Neural progenitor cell (in vitro differentiated cells): ENCODE results near the gene ZFAND3. TPM values are rescaled to one million over a fixed set of nuclear protein-coding genes. Genes with fewer than 3 reads are reported as not detected.

Source experiments
- DNase-seq: peaks from one replicate; pipeline ENCODE4 v3.0.0-alpha.2; 2016; ENCODE audit warnings: low spot score
- H2AFZ ChIP-seq: fragments of 200-600 bp; sonication (generic); replicated peaks from 2 replicates; pipeline ENCODE4 v1.6.1; 2016; ENCODE audit warnings: antibody characterized with exemption
- H3F3A ChIP-seq: fragments of 200-600 bp; sonication (generic); 2 replicates; pipeline ENCODE4 v1.6.1; 2016; ENCODE audit warnings: antibody characterized with exemption, low read depth
- H3K27ac ChIP-seq: fragments of 200-600 bp; sonication (generic); 2 replicates; pipeline ENCODE4 v1.5.1; 2016; ENCODE audit warnings: mild to moderate bottlenecking
- H3K27me3 ChIP-seq: fragments of 200-600 bp; sonication (generic); 2 replicates; pipeline ENCODE4 v1.6.1; 2016; ENCODE audit warnings: mild to moderate bottlenecking, moderate library complexity
- H3K36me3 ChIP-seq: fragments of 200-600 bp; sonication (generic); 2 replicates; pipeline ENCODE4 v1.5.1; 2016
- H3K4me1 ChIP-seq: fragments of 200-600 bp; sonication (generic); 2 replicates; pipeline ENCODE4 v1.6.1; 2016; ENCODE audit warnings: mixed run types
- H3K4me2 ChIP-seq: fragments of 200-600 bp; sonication (generic); 2 replicates; pipeline ENCODE4 v1.6.1; 2016
- H3K4me3 ChIP-seq: fragments of 200-600 bp; sonication (generic); 2 replicates; pipeline ENCODE4 v1.5.1; 2016
- H3K79me2 ChIP-seq: fragments of 200-600 bp; sonication (generic); 2 replicates; pipeline ENCODE4 v1.6.1; 2016; ENCODE audit warnings: low read depth
- H3K9ac ChIP-seq: fragments of 200-600 bp; sonication (generic); 2 replicates; pipeline ENCODE4 v1.6.1; 2016
- H3K9me3 ChIP-seq: fragments of 200-600 bp; sonication (generic); 2 replicates; pipeline ENCODE4 v1.5.1; 2016; ENCODE audit warnings: low read depth
- H4K20me1 ChIP-seq: fragments of 200-600 bp; sonication (generic); 2 replicates; pipeline ENCODE4 v1.6.1; 2016; ENCODE audit warnings: low read depth
- H3K27ac Mint-ChIP-seq: 3 replicates; pipeline ENCODE4 v1.8.0; 2021; ENCODE audit warnings: mixed read lengths
- H3K27me3 Mint-ChIP-seq: 2 replicates; pipeline ENCODE4 v1.8.0; 2022; ENCODE audit warnings: low read depth, mild to moderate bottlenecking, inconsistent platforms, moderate library complexity, mixed read lengths; ENCODE audit not compliant: insufficient read depth
- H3K36me3 Mint-ChIP-seq: 3 replicates; pipeline ENCODE4 v1.8.0; 2021; ENCODE audit warnings: mixed read lengths
- H3K4me1 Mint-ChIP-seq: 3 replicates; pipeline ENCODE4 v1.8.0; 2021; ENCODE audit warnings: mixed read lengths
- H3K4me3 Mint-ChIP-seq: 3 replicates; pipeline ENCODE4 v1.8.0; 2021; ENCODE audit warnings: mild to moderate bottlenecking, moderate library complexity, mixed read lengths
- H3K9me3 Mint-ChIP-seq: 3 replicates; pipeline ENCODE4 v1.8.0; 2020; ENCODE audit warnings: mixed read lengths
- EZH2 ChIP-seq: fragments of 200-600 bp; sonication (generic); IDR thresholded peaks from 2 replicates; pipeline ENCODE4 v1.6.1; 2017; ENCODE audit warnings: antibody characterized with exemption, mild to moderate bottlenecking, moderate library complexity
- EZH2phosphoT487 ChIP-seq: fragments of 200-600 bp; sonication (generic); IDR thresholded peaks from 2 replicates; pipeline ENCODE4 v1.6.1; 2017; ENCODE audit warnings: antibody characterized with exemption
- total RNA-seq: library from RNA; depleted of rRNA; stranded (reverse); fragments of >200 nt; gene quantifications from 2 replicates; pipeline ENCODE4 v1.2.3, GENCODE V29; 2015; ENCODE audit warnings: low replicate concordance
- TF ChIP-seq, protein P1 (sequence below): fragments of 200-600 bp; sonication (generic); IDR thresholded peaks from 2 replicates; pipeline ENCODE4 v1.5.1; 2017; ENCODE audit warnings: antibody characterized with exemption, mild to moderate bottlenecking

The ZFAND3 gene
- total RNA-seq, 1 donor from 2014 or later: 24.3 TPM

DNA sequence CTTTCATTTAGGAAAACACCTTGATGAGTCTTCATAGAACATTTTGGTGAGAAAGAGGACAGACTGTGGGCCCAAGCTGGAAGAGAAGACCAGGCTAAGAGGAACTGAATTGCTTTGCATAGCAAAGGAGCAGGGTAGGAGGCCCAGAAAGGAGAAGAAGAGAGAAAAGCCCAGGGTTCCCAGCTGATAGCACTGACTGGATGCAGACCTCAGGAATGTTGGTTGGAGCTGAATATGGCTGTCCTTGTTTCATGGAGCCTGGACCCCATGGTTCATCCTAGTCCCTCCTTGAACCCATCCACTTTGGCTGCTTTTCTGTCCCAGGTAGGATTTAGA lies 18.0 kb upstream of the ZFAND3 start:
- Mint-ChIP-seq H3K27me3 (peaks cover 3% of the 10 kb centered on the region), H3K27ac (no peak overlapping the region), H3K36me3 (no peaks in the 10 kb centered on the region), H3K9me3 (no peaks in the 10 kb centered on the region), H3K4me3 (no peak overlapping the region), H3K4me1 (peaks cover 5% of the 10 kb centered on the region)
- Histone ChIP-seq H3K4me1 (peaks cover 6% of the 10 kb centered on the region), H3F3A (no peaks in the 10 kb centered on the region), H3K27me3 (no peaks in the 10 kb centered on the region), H3K79me2 (no peaks in the 10 kb centered on the region), H3K4me2 (no peak overlapping the region), H3K36me3 (no peaks in the 10 kb centered on the region), H3K4me3 (no peak overlapping the region), H3K9ac (no peak overlapping the region), H4K20me1 (no peaks in the 10 kb centered on the region), H3K9me3 (no peaks in the 10 kb centered on the region), H2AFZ (no peak overlapping the region), H3K27ac (no peak overlapping the region)
- no peak for DNase-seq
- TF ChIP-seq EZH2phosphoT487: no peak
- TF ChIP-seq EZH2: no peak
- TF ChIP-seq, protein P1, sequence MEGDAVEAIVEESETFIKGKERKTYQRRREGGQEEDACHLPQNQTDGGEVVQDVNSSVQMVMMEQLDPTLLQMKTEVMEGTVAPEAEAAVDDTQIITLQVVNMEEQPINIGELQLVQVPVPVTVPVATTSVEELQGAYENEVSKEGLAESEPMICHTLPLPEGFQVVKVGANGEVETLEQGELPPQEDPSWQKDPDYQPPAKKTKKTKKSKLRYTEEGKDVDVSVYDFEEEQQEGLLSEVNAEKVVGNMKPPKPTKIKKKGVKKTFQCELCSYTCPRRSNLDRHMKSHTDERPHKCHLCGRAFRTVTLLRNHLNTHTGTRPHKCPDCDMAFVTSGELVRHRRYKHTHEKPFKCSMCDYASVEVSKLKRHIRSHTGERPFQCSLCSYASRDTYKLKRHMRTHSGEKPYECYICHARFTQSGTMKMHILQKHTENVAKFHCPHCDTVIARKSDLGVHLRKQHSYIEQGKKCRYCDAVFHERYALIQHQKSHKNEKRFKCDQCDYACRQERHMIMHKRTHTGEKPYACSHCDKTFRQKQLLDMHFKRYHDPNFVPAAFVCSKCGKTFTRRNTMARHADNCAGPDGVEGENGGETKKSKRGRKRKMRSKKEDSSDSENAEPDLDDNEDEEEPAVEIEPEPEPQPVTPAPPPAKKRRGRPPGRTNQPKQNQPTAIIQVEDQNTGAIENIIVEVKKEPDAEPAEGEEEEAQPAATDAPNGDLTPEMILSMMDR: no peak

- no peaks in the 10 kb centered on the region for H4K20me1 ChIP-seq
- TF ChIP-seq EZH2 (no peak), EZH2phosphoT487 (no peak)
- TF ChIP-seq, protein P1: no peak
- no peak overlapping the region for H3K4me3 Mint-ChIP-seq
- no peaks in the 10 kb centered on the region for H3K27me3 ChIP-seq
- no peak overlapping the region for H3K4me2 ChIP-seq
- no peaks in the 10 kb centered on the region for H3F3A ChIP-seq
- H3K36me3 Mint-ChIP-seq: no peaks in the 10 kb centered on the region
- H3K27me3 Mint-ChIP-seq: peaks cover 5% of the 10 kb centered on the region
- no peak overlapping the region for H3K9ac ChIP-seq
- H2AFZ ChIP-seq: no peak overlapping the region
- no peak overlapping the region for H3K4me3 ChIP-seq
- H3K4me1 Mint-ChIP-seq: peaks cover 5% of the 10 kb centered on the region
- no peak for DNase-seq
- no peak overlapping the region for H3K27ac Mint-ChIP-seq
- no peaks in the 10 kb centered on the region for H3K36me3 ChIP-seq
- H3K27ac ChIP-seq: no peak overlapping the region
- no peaks in the 10 kb centered on the region for H3K9me3 ChIP-seq
- no peaks in the 10 kb centered on the region for H3K9me3 Mint-ChIP-seq
- no peaks in the 10 kb centered on the region for H3K79me2 ChIP-seq
- H3K4me1 ChIP-seq: peaks cover 6% of the 10 kb centered on the region
Measured at GRCh38 chr6:37802810-37803209, 16.7 kb upstream of the ZFAND3 start.

DNA sequence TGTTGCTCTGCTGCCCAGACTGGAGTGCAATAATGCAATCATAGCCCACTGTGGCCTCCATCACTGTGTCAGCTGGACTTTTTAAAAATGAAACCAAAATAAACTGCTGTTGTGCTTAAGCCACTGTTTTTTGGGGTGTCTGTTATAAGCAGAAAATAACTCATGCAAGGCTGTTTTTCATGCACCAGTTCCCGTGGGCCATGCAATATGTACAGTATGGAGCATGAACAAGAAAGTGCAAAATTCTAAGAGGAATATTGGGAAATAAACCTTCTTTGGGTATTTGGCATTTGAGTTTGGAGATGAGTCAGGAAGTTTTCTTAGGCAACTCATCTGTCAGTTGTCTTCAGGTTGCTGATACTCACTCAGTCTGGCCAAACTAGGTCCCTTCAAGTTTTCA lies 14.9 kb upstream of the ZFAND3 start:
- Histone ChIP-seq H3K4me2 (no peak overlapping the region), H3K4me1 (peaks cover 6% of the 10 kb centered on the region), H4K20me1 (no peaks in the 10 kb centered on the region), H3K27ac (no peak overlapping the region), H3K4me3 (no peak overlapping the region), H3K79me2 (no peaks in the 10 kb centered on the region), H3K9me3 (no peaks in the 10 kb centered on the region), H3K36me3 (no peaks in the 10 kb centered on the region), H3K9ac (no peak overlapping the region), H2AFZ (no peak overlapping the region), H3K27me3 (no peaks in the 10 kb centered on the region), H3F3A (no peaks in the 10 kb centered on the region)
- Mint-ChIP-seq H3K36me3 (no peaks in the 10 kb centered on the region), H3K9me3 (no peaks in the 10 kb centered on the region), H3K4me1 (peaks cover 5% of the 10 kb centered on the region), H3K4me3 (no peak overlapping the region), H3K27ac (no peak overlapping the region), H3K27me3 (peaks cover 5% of the 10 kb centered on the region)
- TF ChIP-seq EZH2phosphoT487 (no peak), EZH2 (no peak)
- TF ChIP-seq, protein P1: no peak
- no peak for DNase-seq

GRCh38 chr6:37806213-37806612 lies 13.3 kb upstream of the ZFAND3 start:
- Histone ChIP-seq H3K4me3 (no peak overlapping the region), H3K4me1 (no peaks in the 10 kb centered on the region), H3K79me2 (no peaks in the 10 kb centered on the region), H3F3A (no peaks in the 10 kb centered on the region), H3K27ac (no peak overlapping the region), H3K4me2 (no peak overlapping the region), H3K27me3 (no peaks in the 10 kb centered on the region), H3K9me3 (no peaks in the 10 kb centered on the region), H3K36me3 (no peaks in the 10 kb centered on the region), H4K20me1 (no peaks in the 10 kb centered on the region), H3K9ac (no peak overlapping the region), H2AFZ (no peak overlapping the region)
- Mint-ChIP-seq H3K4me1 (peaks cover 3% of the 10 kb centered on the region), H3K36me3 (no peaks in the 10 kb centered on the region), H3K27ac (no peak overlapping the region), H3K9me3 (no peaks in the 10 kb centered on the region), H3K27me3 (peaks cover 5% of the 10 kb centered on the region), H3K4me3 (no peak overlapping the region)
- DNase-seq: no peak
- no peak for TF ChIP-seq EZH2
- TF ChIP-seq, protein P1: no peak
- no peak for TF ChIP-seq EZH2phosphoT487
